Spleen (tissue), 7 donors: ENCODE measurements around the gene BCAT1.

ENCODE experiments used
- CTCF ChIP-seq, 11 experiments: fragments of 200-600 bp in 7 of 11; fragments of 450-650 bp in 4 of 11; sonication (generic) in 4 of 11; IDR thresholded peaks in 8 of 11; conservative IDR thresholded peaks in 3 of 11; 1 replicate in 7 of 11; 2 replicates in 4 of 11; pipeline versions ENCODE4 v1.4.0 to v1.8.0; 2016 to 2021; ENCODE audit warnings: antibody characterized with exemption in 11 of 11, inconsistent platforms in 4 of 11, mild to moderate bottlenecking in 1 of 11
- POLR2A ChIP-seq, 3 donors: fragments of 450-650 bp; IDR thresholded peaks; one replicate each; pipeline ENCODE4 v1.5.1; 2017; ENCODE audit warnings: antibody characterized with exemption in 3 of 3, mild to moderate bottlenecking in 1 of 3
- donor health status: DM: no; HTN: no; CAD: no; lungs with moderate emphysema.
- donor health status: DM: no; HTN: no; CAD: no.
- donor health status: DM: no; HTN: no; CAD: no.

GRCh38 chr12:24902511-24903328 is 46.2 kb downstream of the BCAT1 start:
- TF ChIP-seq CTCF (IDR thresholded peaks at IDR 0.05 in 8 of 11, conservative IDR thresholded peaks at IDR 0.05 in 3 of 11), result no peak
- TF ChIP-seq POLR2A (IDR thresholded peaks at IDR 0.05), result no peak
